ENCODE measurements around the gene IGFN1.
"Not testable (repeated sequence)": the region's sequence is repeated elsewhere in the genome, so short reads cannot be mapped to it uniquely, and the experiment has no call there.

The IGFN1 gene

DNA sequence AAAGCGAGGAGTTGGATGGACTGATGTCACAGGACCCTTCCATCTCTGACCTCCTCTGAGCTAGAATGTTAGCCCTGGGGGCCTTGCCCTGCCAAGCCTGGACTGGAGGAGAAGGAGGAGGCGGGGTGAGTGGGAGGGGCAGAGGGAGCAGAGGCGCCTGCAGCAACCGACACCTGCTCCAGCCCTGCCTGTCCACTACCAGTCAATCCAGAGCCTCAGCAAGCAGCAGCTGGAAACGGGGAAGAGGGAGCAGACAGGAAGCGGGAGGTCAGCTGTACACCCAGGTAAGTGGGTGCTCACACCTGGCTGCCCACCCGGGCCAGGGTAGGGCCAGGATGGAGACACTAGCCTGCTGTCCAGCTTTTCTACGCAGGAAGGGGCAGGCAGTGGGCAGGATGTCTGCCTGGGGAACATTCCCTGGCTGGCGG is at the start of gene IGFN1:
Gene IGFN1, plus strand, starts transcription at position 201 of the 428 bp plus-strand sequence. CDS start 2,470 bp downstream, outside the sequence.
- no peak for DNase-seq

DNA sequence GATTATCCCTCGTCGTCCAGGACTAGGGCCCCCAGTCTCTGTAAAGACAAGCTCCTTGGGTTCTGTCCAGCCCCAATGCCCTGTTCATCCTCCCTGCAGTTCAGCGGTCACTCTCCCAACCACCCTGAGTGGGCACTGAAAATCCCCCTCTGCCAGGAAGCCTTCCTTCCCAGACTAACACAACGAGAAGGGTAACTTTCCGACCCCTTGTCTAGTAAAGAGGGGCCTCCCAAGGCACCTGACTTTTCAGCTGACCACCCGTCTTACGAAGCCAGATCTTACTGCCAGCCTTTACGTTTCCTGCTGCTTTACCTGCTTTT is 49.7 kb upstream of the IGFN1 start:
- no peak for DNase-seq

DNA sequence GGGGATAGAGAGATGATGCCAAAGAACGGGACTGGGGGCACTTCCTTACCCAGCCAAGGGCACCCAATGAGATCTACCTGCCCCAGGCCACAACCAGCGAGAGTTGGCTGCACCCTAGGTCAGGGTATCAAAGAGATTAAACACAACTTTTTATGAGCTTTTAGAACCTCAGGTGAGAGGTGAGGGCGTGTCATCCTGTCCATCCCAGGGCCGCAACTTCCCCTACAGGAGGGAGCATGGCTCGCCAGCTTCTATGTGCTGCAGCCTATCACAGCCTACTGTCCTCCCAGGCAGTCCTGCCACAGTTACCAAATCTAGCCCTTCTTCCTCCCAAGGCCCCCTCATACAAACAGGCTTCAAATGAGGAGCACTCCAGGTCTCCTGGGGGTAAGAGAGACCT is 49.2 kb upstream of the IGFN1 start:
- no peak for DNase-seq

DNA sequence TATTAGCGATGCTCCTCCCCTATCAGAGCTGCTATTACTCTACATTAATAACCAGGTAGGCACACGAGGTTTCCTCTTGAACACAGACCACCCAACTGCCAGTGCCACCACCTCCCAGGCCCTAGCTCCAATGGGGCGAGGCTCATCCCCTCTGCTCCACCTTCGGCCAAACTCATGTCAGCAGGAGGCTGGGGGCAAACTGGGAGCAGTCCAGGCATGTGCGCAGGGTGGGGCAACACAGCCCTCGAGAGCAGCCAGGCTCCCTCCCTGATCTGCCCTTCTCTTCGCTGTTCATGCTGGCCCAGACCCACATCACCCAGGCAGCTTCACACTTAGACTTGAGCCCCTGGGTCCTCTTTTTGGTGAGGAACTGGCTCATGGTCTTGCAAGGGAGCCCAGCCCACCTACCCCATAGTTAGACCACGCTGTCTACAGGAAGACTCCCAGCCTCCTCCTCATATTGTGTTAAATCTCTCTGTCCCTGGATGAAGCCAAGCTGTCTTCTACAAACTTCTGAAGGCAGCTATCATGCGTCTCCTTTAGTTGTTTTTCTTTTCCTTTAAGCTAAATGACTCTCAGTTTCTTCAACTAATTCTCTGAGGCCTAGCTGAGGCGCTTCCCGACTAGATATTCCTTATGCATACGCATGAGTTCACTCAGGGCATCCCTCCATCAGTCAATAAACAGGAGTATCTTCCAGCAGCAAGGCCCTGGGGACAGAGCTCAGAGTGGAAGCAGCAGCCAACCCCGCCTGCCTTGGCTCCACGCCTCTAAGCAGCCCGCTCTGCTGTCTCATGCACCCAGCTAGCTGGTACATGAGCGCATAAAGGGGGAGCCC is 48.4 kb upstream of the IGFN1 start:
- DNase-seq: no peak

DNA sequence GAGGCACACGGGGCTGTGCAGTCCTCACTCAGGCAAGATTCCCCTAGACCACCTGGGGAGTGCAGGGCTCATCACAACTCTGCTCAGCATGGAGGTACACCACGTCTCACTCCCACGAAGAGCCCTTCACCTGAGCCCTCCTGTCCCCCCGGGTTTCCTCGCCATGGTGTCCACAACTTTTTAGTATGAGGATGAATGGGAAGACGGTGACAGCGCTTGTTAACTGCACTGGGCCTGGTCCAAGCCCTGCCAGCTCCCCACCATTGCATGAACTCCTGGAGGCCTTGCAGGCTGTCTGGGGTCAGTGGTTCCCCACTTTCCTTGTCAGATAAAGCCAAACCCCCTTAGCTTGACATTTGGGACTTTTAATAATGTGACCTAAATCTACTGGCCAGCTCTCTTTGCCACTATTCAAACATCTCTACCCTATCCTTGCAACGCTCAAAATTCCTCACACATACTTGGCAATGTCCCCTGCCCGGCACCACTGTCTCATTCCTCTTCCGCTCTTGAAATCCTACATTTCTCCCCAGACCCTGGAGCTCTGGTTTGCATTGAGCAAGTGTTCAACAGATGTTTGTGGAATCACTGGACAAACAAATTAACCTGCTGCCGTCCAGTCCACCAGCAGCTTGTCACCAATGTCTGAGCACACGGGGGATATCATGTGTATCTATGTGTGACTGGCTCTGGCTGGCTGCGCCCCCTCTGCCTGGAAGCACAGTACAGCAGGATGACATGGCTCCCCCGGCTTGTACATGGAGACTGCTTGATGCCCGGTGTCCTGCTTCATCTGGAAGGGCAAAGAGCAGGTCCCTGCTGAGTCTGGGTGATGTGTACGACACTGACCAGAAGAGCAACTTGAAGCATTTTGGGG is 47.5 kb upstream of the IGFN1 start:
- no peak for DNase-seq

DNA sequence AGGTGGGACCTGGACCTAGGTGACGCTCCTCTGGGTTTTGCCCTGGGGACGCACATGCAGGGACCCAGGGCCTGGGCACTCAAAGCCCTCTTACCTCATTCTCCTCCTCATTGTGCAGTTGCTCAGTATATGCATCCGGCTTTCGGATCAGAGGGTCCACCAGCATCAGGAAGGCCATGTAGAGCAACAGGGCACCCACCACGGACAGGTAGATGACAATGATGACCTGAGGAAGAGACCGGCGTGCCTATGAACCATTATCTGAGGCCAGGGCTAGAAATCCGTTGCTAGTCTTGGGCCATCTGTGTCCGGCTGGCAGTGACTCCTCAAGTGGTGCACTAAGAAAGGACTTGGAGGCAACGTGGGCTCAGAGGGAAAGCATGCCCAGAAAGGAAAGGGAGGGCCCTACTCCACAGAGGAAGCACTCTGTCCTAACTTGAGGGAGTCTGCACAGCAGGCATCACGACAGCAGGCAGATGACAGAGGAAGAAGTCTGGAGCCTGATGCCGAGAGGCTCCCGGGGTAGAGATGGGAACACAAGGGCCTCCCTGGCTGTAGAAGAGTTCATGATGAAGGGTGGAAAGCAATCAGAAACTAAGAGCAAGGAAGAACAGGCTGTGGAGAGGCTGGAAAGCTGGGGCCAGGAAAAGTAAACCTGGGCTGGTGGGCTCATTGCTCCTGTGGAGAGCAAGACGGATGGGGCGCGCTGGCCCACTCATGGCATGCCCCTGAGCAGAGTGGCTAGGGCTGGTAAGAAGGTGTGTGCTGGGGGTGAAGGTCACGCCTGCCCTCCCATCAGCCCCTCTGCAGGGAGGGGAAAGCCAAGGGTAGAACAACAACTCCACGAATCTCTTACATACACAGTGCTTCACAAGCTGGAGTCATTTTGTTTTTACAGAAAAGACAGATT is 46.6 kb upstream of the IGFN1 start:
- no peak for DNase-seq

DNA sequence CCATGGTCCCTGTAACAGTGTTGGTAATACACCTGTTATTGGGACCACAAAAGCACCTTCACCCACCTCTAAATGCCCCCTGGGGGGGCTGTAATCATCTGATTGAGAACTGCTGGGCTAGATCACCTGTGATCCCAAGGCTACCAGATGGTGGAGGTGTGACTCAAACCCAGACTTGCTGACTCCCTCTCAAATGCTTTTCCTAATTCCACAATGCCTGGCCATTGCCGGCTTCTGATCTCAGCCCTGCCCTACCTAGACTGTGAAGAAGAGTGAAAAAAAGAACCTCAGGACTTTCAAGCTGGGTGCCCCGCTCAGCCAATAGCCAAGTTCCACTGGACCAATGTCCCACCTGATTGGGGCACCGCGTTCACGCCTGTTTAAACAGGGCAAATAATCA is 45.9 kb upstream of the IGFN1 start:
- no peak for DNase-seq

DNA sequence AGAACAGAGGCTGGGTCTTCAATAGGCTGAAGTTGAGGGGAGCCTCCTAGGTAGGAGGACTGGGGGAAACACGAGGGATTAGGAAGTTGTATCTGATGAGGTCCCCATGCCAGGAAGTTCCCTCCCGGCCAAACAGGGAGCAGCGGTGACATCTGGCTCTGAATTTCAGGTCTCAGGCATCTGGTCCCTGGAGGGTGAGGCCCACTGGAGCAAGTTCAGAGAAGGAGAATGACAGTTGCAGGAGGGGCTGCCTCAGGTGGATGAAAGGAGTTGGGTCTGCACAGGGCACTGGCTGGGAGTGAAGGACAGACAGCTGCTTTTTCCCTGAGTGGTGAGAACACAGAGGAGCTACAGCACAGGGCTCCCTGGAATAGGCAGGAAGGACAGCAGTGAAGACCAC is 45.5 kb upstream of the IGFN1 start:
- no peak for DNase-seq

DNA sequence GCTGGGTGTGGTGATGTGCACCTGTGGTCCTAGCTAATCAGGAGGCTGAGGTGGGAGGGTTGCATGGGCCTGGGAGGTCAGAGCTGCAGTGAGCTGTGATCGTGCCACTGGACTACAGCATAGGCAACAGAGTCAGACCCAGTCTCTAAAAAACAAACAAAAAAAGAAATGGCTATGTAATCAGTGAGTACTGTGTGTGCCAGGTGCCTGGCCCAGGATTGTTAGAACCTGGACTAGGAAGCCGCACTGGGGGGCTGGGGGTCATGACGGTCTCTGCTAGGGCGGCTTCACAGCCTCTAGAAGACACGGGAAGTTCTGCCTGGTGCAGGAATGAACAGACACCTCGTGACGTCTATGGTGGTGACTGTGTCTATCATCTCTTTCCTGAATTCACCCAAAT is 44.8 kb upstream of the IGFN1 start:
- DNase-seq: no peak

DNA sequence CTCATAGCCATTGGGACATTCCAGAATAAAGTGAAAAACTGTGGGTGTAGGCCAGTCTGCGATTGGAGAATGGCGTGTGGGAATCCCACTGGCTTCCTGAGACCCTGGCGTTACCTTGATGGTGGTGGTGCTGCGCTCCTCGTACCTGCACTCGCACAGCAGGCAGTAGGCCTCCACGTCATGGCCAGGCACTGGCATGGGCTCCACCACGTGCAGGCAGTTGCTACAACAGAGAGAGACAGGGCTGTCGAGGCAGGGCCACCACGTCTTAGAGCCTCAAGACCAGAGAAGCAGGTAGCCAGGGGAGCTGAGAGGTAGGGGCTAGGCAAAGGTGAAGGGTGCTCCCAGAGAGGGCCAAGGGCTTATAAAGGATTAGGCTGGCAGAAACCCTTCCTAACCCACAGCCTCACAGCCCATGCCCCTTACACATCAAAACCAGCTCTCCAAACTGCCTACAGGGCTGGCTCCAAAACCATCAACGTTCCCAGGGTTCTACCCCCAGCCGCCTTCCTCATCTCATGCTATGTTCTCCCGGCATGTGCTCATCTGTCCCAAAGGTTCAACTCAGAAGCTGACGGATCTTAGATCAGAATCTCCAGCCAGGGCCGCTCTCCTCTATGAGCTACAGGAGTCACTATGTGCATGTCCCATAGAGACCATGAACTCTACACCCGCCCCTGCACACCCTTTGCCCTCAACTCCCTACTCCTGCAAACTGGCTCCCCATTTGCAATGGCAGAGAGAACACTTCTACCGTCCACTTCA is 43.8 kb upstream of the IGFN1 start:
- DNase-seq: no peak

DNA sequence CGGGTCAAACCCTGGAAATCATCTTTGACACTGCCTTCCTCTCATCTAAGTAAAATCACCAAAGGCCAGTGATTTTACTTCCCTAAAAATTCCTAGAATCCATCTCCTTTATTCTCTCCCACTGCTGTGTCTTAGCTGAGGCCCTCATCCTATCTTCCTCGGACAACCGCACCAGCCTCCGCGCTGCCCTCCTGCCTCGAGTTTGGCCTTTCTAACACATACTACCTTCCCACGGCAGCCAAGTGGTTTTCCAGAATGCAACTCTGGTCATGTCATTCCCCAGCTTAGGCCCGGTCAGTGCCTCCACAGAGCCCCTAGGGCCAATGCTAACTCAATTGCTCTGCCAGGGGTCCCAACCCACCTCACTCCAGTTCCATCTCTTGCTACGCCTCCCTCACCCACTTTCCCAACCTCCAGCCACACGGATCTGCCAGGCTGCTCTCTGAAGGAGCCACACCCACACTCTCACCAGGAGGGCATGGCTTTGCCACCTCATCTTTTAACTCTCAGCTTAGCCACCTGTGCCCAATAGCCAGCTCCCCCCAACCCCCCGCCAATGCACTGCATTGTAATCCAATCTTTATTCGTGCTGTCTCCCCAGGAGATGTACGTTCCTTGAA is 43.1 kb upstream of the IGFN1 start:
- DNase-seq: no peak

DNA sequence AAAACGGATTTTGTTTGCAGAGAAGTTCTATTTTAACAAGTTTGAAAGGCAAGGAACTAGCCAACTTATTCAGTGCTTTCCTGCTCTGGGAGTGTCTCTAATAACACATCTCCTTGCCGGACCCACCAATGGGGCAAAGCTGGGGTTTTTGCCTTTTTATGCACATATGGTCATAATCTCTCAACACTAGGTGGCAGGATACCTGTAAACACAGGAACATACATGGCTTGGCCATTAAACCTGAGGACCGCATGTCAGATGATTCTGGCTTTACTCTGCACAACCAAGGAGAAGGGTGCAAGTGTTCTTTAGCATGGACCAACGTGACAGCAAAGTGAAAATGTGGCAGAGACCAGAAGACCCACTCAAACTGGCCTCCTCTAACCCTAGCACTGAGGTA is 41.2 kb upstream of the IGFN1 start:
- peak in 1 of 2 experiments; percentile 12 for DNase-seq

DNA sequence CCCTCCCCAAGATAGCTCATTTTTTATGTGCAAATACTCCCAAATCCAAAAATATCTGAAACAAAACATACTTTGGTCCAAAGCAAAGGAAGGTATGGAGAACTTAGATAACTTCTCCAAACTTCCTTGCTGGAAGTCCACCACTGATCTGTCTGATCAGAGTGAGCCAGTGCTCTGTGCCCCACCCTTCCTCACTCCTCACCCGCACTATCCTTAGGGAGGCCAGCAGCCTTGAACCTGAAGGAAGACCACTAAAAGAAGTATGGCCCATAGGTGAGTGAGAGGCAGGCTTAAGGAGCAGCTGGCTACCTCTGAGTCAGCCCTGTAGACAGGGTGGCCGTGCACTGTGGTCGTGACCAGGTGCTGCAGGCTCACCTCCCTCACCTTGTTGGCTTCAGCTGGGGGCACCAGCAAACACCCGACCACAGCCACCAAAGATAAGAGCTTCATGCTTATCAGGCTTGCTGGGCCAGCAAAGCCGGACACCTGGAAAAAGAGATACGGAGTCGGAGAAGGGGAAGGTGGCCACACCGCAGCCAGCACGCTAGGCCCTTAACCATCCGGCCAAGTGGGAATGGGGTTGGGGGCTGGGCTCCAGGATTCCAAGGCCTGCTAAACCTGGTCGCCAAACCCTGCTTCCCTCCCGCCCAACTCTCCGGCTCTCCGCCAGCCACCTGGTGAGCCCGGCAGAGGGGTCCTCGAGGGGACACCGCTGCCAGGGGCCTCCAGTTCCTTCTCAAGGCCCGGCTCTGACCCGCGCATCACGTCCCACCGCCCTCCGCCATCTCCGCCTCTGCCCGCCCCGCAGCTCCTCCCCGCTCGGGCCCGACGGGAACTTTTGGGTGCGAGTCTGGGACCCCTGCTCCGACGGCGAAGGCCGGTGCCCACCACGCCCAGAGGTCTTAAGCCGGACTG is 36.9 kb upstream of the IGFN1 start:
- peak; percentile 5 to 7 for DNase-seq

DNA sequence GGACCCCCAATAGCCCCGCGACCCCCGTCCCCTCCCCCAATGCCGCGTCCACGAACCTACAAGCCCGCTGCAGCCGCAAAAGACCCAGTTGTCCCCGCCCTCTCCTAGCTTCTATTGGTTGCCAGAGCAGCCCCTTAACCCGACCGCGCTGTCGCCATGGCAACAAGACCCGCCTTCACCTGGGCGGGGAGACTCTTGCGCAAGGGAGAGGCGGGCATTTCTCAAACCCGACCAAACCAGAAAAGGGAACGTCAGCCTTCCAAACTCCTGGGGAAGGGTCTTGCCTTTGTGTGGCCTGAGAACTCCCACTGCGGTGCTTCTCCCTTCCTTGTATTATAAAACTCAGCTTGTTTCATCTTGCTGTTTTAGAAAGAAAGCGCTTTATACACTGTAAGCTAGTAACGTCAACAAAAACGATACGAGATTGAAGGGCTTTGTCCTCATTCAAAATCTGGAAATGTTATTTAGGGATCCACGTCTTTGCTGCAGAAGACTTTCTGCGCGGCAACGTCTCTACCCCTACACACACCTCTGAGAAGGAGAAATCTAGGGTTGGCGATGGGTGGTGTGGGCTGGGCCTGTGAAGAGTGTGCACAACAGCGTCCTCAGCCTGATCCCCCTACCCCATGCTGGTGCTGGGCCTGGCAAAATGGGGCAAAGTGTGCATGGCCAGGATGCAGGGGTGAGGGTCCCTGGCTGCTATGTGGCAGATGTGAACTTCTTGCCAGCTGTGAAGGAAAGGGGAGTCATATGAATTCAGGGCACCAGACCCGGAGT is 36.0 kb upstream of the IGFN1 start, which contains the start of gene TMEM9:
Gene TMEM9, minus strand, starts transcription at position 86 of the 777 bp plus-strand sequence. CDS start 551 bp downstream, outside the sequence.
- peak; percentile 99 for DNase-seq

DNA sequence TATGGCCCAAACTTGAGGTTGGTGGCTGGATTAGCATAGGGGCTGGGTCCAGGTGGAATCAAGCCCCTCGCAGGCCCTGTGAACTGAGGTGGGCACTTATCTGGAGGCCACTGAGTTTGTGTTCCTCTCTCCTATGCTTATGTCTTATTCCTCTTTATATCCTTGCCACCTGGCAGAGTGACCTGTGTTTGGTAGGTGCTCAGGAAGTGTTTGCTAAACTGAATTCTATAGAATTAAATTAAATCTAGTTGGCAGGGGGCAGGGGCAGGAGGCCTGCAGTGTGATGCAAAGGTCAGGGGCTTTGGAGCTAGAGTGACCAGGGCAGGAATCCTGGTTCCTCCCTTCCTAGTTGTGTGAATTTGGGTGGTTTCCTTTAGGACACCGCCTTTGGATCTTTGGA is 35.3 kb upstream of the IGFN1 start:
- DNase-seq: no peak

DNA sequence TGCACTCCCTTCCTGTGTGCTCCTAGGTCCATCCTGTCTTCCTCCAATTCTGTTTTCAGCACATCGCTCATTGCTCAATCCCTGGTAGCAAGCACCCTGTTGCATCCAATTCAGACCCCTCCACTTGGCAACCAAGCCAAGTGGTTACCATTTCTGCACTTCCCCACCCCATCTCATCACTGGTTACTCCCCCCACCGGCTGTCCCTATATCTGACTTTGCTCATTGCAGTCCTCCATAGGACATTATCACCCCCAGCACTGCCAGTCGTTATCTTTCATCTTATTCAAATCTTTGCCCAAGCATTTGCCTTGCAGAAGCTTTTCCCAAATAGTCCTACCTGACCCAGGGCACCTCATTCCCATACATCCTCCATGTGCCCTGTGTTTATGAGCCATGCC is 34.3 kb upstream of the IGFN1 start:
- no peak for DNase-seq

DNA sequence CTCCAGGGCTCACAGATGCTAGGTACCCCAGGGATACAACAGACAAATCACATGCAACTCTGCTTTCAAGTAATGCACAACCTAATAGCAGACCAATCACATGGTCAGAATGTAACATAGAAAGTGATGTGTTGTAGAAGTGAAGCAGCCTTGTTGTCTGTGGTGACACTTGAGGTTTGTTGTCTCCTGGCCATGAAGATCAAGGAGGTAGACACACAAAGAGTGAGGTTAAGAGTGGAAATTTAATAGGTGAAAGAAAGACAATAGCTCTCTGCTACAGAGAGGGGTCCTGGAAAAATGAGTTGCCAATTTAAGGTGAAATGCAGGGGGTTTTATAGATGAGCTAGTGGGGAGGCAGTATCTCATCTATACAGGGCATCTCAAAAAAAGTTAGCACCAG is 33.8 kb upstream of the IGFN1 start:
- no peak for DNase-seq

DNA sequence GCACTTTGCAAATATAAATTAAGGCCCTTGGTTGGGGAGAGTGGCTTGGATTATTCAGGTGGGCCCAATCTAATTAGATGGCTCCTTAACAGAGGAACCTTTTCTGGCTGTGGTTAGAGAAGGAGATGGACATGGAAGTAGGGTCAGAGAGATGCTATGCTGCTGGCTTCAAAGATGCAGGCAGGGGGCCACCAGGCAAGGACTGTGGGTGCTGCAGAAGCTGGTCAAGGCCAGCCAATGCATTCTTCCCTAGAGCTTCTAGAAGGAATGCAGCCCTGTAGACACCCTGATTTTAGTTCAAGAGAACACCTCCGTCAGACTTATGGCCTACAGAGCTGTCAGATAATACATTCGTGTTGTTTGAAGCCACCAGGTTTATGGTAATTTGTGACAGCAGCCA is 32.7 kb upstream of the IGFN1 start:
- no peak for DNase-seq

DNA sequence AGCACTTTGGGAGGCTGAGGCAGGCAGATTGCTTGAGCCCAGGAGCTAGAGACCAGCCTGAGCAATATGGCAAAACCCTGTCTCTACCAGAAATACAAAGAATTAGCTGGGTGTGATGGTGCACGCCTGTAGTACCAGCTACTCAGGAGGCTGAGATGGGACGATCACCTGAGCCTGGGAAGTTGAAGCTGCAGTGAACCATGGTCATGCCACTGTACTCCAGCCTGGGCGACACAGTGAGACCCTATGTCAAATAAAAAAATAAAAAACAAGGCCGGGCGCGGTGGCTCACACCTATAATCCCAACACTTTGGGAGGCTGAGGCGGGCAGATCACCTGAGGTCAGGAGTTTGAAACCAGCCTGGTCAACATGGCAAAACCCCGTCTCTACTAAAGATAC is 27.6 kb upstream of the IGFN1 start:
- not testable (repeated sequence) for DNase-seq

DNA sequence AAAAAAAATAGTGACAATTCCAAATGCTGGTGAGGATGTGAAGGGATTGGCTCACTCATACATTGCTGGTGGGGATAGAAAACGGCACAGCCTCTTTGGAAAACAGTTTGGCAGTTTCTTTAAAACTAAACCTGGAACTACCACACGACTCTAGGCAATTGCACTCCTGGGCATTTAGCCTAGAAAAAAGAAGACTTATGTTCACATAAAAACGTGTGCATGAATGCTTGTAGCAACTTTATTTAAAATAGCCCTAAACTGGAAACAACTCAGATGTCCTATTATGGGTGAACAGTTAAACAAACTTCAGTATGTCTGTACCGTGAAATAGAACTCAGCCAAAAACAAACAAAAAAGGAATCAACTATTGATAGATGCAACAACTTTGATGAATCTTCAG is 26.9 kb upstream of the IGFN1 start:
- no peak for DNase-seq
